GM23338 (cell line): ENCODE data around the gene RBM48. TPM values are rescaled to one million over a fixed set of nuclear protein-coding genes. Genes with fewer than 3 reads are reported as not detected.

Source experiments
- ATAC-seq: fragments of 200-7000 bp; cut with Tn5 transposase; 3 replicates; pipeline ENCODE4 v1.9.1; 2020
- DNase-seq: peaks from one replicate; pipeline ENCODE4 v3.0.0-alpha.2; 2015; ENCODE audit warnings: low spot score
- H2AFZ ChIP-seq: fragments of 200-600 bp; sonication (generic); 2 replicates; pipeline ENCODE4 v1.8.0; 2016; ENCODE audit warnings: antibody characterized with exemption, mild to moderate bottlenecking, moderate library complexity
- H3F3A ChIP-seq: fragments of 200-600 bp; sonication (generic); replicated peaks from 2 replicates; pipeline ENCODE4 v1.8.0; 2017; ENCODE audit warnings: antibody characterized with exemption, mixed run types, low read depth
- H3K27ac ChIP-seq: fragments of 200-600 bp; sonication (generic); 2 replicates; pipeline ENCODE4 v1.6.1; 2016; ENCODE audit warnings: low read depth
- H3K27me3 ChIP-seq: fragments of 200-600 bp; sonication (generic); 2 replicates; pipeline ENCODE4 v1.8.0; 2016; ENCODE audit warnings: mild to moderate bottlenecking, mixed run types, moderate library complexity; ENCODE audit not compliant: insufficient read depth
- H3K36me3 ChIP-seq: fragments of 200-600 bp; sonication (generic); 2 replicates; pipeline ENCODE4 v1.8.0; 2016; ENCODE audit warnings: mild to moderate bottlenecking; ENCODE audit not compliant: insufficient read depth
- H3K4me1 ChIP-seq: fragments of 200-600 bp; sonication (generic); 2 replicates; pipeline ENCODE4 v1.8.0; 2016; ENCODE audit warnings: mild to moderate bottlenecking, moderate library complexity; ENCODE audit not compliant: insufficient read depth
- H3K4me2 ChIP-seq: fragments of 200-600 bp; sonication (generic); 2 replicates; pipeline ENCODE4 v1.7.1; 2017; ENCODE audit warnings: mixed run types
- H3K4me3 ChIP-seq: fragments of 200-600 bp; sonication (generic); 2 replicates; pipeline ENCODE4 v1.6.1; 2016; ENCODE audit warnings: mixed run types
- H3K79me2 ChIP-seq: fragments of 200-600 bp; sonication (generic); replicated peaks from 2 replicates; pipeline ENCODE4 v1.8.0; 2017; ENCODE audit warnings: mild to moderate bottlenecking; ENCODE audit not compliant: insufficient read depth
- H3K9me2 ChIP-seq: fragments of 200-600 bp; sonication (generic); 2 replicates; pipeline ENCODE4 v1.8.0; 2017; ENCODE audit not compliant: insufficient read depth
- H4K20me1 ChIP-seq: fragments of 200-600 bp; sonication (generic); replicated peaks from 2 replicates; pipeline ENCODE4 v1.8.0; 2017; ENCODE audit warnings: mild to moderate bottlenecking; ENCODE audit not compliant: insufficient read depth
- H3K27ac Mint-ChIP-seq: 2 replicates; pipeline ENCODE4 v1.8.0; 2020; ENCODE audit warnings: inconsistent platforms, mild to moderate bottlenecking, moderate library complexity, mixed read lengths
- H3K27me3 Mint-ChIP-seq: 3 replicates; pipeline ENCODE4 v1.8.0; 2022; ENCODE audit warnings: low read depth, mild to moderate bottlenecking, moderate library complexity, mixed read lengths, inconsistent platforms; ENCODE audit not compliant: insufficient read depth, poor library complexity
- H3K36me3 Mint-ChIP-seq: 3 replicates; pipeline ENCODE4 v1.8.0; 2021; ENCODE audit warnings: low read depth, mild to moderate bottlenecking, inconsistent platforms, moderate library complexity, mixed read lengths
- H3K4me1 Mint-ChIP-seq: 3 replicates; pipeline ENCODE4 v1.8.0; 2020; ENCODE audit warnings: mild to moderate bottlenecking, inconsistent platforms, mixed read lengths
- H3K4me3 Mint-ChIP-seq: 3 replicates; pipeline ENCODE4 v1.8.0; 2021; ENCODE audit warnings: moderate library complexity, mild to moderate bottlenecking, inconsistent platforms, mixed read lengths
- H3K9me3 Mint-ChIP-seq: 3 replicates; pipeline ENCODE4 v1.8.0; 2020; ENCODE audit warnings: moderate library complexity, mild to moderate bottlenecking, inconsistent platforms, mixed read lengths
- ETS1 ChIP-seq: IDR thresholded peaks from 2 replicates; pipeline ENCODE4 v1.6.1; 2016; ENCODE audit warnings: antibody characterized with exemption
- EZH2phosphoT487 ChIP-seq: fragments of 200-600 bp; sonication (generic); IDR thresholded peaks from one replicate; pipeline ENCODE4 v1.8.1; 2018; ENCODE audit warnings: antibody characterized with exemption; ENCODE audit not compliant: unreplicated experiment
- JUNB ChIP-seq: IDR thresholded peaks from one replicate; pipeline ENCODE4 v1.6.1; 2016; ENCODE audit warnings: antibody characterized with exemption; ENCODE audit not compliant: unreplicated experiment
- POLR2AphosphoS5 ChIP-seq: IDR thresholded peaks from 2 replicates; pipeline ENCODE4 v1.6.1; 2016; ENCODE audit warnings: antibody characterized with exemption, low read depth
- STAT1 ChIP-seq: IDR thresholded peaks from one replicate; pipeline ENCODE4 v1.6.1; 2016; ENCODE audit warnings: antibody characterized with exemption; ENCODE audit not compliant: unreplicated experiment
- ZNF331 ChIP-seq: fragments of 250-450 bp; sonication (Bioruptor Pico); IDR thresholded peaks from 2 replicates; pipeline ENCODE4 v1.5.0; 2020; ENCODE audit warnings: low read depth, mild to moderate bottlenecking, moderate library complexity
- ZNF462 ChIP-seq: fragments of 250-450 bp; sonication (Bioruptor Pico); IDR thresholded peaks from 2 replicates; pipeline ENCODE4 v1.5.0; 2020; ENCODE audit warnings: mild to moderate bottlenecking, moderate library complexity
- polyA plus RNA-seq: library from polyadenylated mRNA; unstranded; fragments of >200 nt; fragmentation: Nextera tagmentation; extraction: Ambion mirVana; gene quantifications from 2 replicates; pipeline ENCODE4 v1.2.1, GENCODE V29; 2016
- total RNA-seq: library from RNA; depleted of rRNA; stranded (reverse); fragments of >200 nt; shearing (Covaris generic); gene quantifications from 2 replicates; pipeline ENCODE4 v1.2.3, GENCODE V29; 2014

RBM48 gene
- total and polyA plus RNA-seq, 2 experiments from 2014 or later, result 8.8 to 11.1 TPM

- TF ChIP-seq ZNF462 (CRISPR knock-in tag), result no peak
- TF ChIP-seq EZH2phosphoT487, result no peak
- TF ChIP-seq JUNB, result no peak
- no peak for TF ChIP-seq ZNF331 (CRISPR knock-in tag)
- no peak for TF ChIP-seq STAT1
These were observed 24.8 kb upstream of the RBM48 start (continued) for GRCh38 chr7:92503767-92504166.

GRCh38 chr7:92504563-92504962, 24.0 kb upstream of the RBM48 start:
- Mint-ChIP-seq H3K9me3 (no peaks in the 10 kb centered on the region), H3K4me3 (no peak overlapping the region), H3K36me3 (peaks cover 22% of the 10 kb centered on the region; the same call in 2 of the 3 replicates), H3K27ac (no peak overlapping the region), H3K27me3 (no peaks in the 10 kb centered on the region), H3K4me1 (no peaks in the 10 kb centered on the region)
- no peaks in the 10 kb centered on the region for H3K27me3 ChIP-seq
- H4K20me1 ChIP-seq, result no peaks in the 10 kb centered on the region
- no peak overlapping the region for H3K4me2 ChIP-seq
- H3F3A ChIP-seq, result no peaks in the 10 kb centered on the region
- H3K9me2 ChIP-seq, result no peaks in the 10 kb centered on the region
- H3K4me3 ChIP-seq, result no peak overlapping the region
- H3K36me3 ChIP-seq, result peaks cover 28% of the 10 kb centered on the region
- no peak overlapping the region for H3K27ac ChIP-seq
- ATAC-seq (no peak), DNase-seq (no peak)
- H2AFZ ChIP-seq, result no peak overlapping the region
- no peaks in the 10 kb centered on the region for H3K4me1 ChIP-seq
- no peaks in the 10 kb centered on the region for H3K79me2 ChIP-seq
- TF ChIP-seq POLR2AphosphoS5, result no peak
- no peak for TF ChIP-seq ETS1
- TF ChIP-seq ZNF462 (CRISPR knock-in tag), result no peak
